Karpas-422 (cell line): ENCODE data around the gene TBL2. TPM values are rescaled to one million over a fixed set of nuclear protein-coding genes. Genes with fewer than 3 reads are reported as not detected.
"Not testable (repeated sequence)": the region's sequence is repeated elsewhere in the genome, so short reads cannot be mapped to it uniquely, and the experiment has no call there.

Experiments
- DNase-seq: peaks from one replicate; pipeline ENCODE4 v3.0.0-alpha.2; 2015
- H2AFZ ChIP-seq: fragments of 200-600 bp; sonication (generic); 2 replicates; pipeline ENCODE4 v1.6.1; 2014; ENCODE audit warnings: antibody characterized with exemption, low read length, mixed read lengths
- H3K27ac ChIP-seq: fragments of 200-600 bp; sonication (generic); 2 replicates; pipeline ENCODE4 v1.5.1; 2014; ENCODE audit warnings: mild to moderate bottlenecking, low read length, moderate library complexity
- H3K27me3 ChIP-seq: fragments of 200-600 bp; sonication (generic); 2 replicates; pipeline ENCODE4 v1.6.1; 2014; ENCODE audit warnings: low read length, mixed read lengths
- H3K36me3 ChIP-seq: fragments of 200-600 bp; sonication (generic); 2 replicates; pipeline ENCODE4 v1.6.1; 2014; ENCODE audit warnings: low read length, mixed read lengths; ENCODE audit not compliant: insufficient read depth
- H3K4me1 ChIP-seq: fragments of 200-600 bp; sonication (generic); 2 replicates; pipeline ENCODE4 v1.6.1; 2014; ENCODE audit warnings: mild to moderate bottlenecking, low read length, mixed read lengths
- H3K4me2 ChIP-seq: fragments of 200-600 bp; sonication (generic); 2 replicates; pipeline ENCODE4 v1.6.1; 2014; ENCODE audit warnings: low read length, low read depth, mild to moderate bottlenecking; ENCODE audit not compliant: poor library complexity, severe bottlenecking
- H3K4me3 ChIP-seq: fragments of 200-600 bp; sonication (generic); 2 replicates; pipeline ENCODE4 v1.5.1; 2014; ENCODE audit warnings: mild to moderate bottlenecking, antibody characterized with exemption, low read length, mixed read lengths
- H3K79me2 ChIP-seq: fragments of 200-600 bp; sonication (generic); 2 replicates; pipeline ENCODE4 v1.6.1; 2014; ENCODE audit warnings: mild to moderate bottlenecking, low read length, mixed read lengths
- H3K9ac ChIP-seq: fragments of 200-600 bp; sonication (generic); 2 replicates; pipeline ENCODE4 v1.6.0; 2014; ENCODE audit warnings: low read length
- H3K9me2 ChIP-seq: fragments of 200-600 bp; sonication (generic), shearing (Covaris generic); replicated peaks from 2 replicates; pipeline ENCODE4 v1.6.0; 2014; ENCODE audit warnings: mild to moderate bottlenecking, low read length, moderate library complexity; ENCODE audit not compliant: insufficient read depth
- H3K9me3 ChIP-seq: fragments of 300-700, 200-600 bp; sonication (generic); 2 replicates; pipeline ENCODE4 v1.6.1; 2014; ENCODE audit warnings: low read length, mixed read lengths
- H4K20me1 ChIP-seq: fragments of 200-600 bp; sonication (generic); 2 replicates; pipeline ENCODE4 v1.6.1; 2014; ENCODE audit warnings: mild to moderate bottlenecking, antibody characterized with exemption, low read length, low read depth; ENCODE audit not compliant: insufficient read depth
- total RNA-seq: library from RNA; depleted of rRNA; stranded (reverse); fragments of >200 nt; shearing (Covaris generic); gene quantifications from 2 replicates; pipeline ENCODE4 v1.2.3, GENCODE V29; 2014; ENCODE audit warnings: low replicate concordance

The TBL2 gene
- total RNA-seq, 1 experiment from 2014 or later, result 27.5 TPM

DNA sequence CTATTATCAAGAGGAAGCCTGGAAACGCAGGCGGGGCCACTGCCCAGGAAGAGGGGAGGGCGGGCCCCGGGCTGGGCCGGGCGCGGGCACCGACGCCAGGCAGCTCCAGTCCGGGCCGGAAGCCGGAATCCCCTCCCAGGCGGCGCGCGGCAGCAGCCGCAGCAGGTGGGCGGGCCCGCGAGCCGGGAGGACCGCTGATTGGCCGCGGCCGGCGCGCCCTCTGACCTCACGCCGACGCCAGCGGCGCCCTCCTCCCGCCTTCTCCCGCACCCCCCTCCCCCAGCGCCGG, 21.3 kb downstream of the TBL2 start:
- H4K20me1 ChIP-seq, result peaks cover 18% of the 10 kb centered on the region
- H3K9ac ChIP-seq, result peak overlapping the region; percentile 100
- peak overlapping the region; percentile 85 for H3K4me3 ChIP-seq
- H3K4me1 ChIP-seq, result peaks cover 35% of the 10 kb centered on the region
- H3K79me2 ChIP-seq, result peaks cover 48% of the 10 kb centered on the region
- H3K4me2 ChIP-seq, result peak overlapping the region; percentile 82
- DNase-seq, result peak; percentile 96
- no peaks in the 10 kb centered on the region for H3K9me3 ChIP-seq
- no peak overlapping the region for H2AFZ ChIP-seq
- H3K36me3 ChIP-seq, result peaks cover 18% of the 10 kb centered on the region; the same call in 1 of the 2 replicates
- no peaks in the 10 kb centered on the region for H3K27me3 ChIP-seq
- peak overlapping the region; percentile 83 for H3K27ac ChIP-seq
- no peaks in the 10 kb centered on the region for H3K9me2 ChIP-seq

DNA sequence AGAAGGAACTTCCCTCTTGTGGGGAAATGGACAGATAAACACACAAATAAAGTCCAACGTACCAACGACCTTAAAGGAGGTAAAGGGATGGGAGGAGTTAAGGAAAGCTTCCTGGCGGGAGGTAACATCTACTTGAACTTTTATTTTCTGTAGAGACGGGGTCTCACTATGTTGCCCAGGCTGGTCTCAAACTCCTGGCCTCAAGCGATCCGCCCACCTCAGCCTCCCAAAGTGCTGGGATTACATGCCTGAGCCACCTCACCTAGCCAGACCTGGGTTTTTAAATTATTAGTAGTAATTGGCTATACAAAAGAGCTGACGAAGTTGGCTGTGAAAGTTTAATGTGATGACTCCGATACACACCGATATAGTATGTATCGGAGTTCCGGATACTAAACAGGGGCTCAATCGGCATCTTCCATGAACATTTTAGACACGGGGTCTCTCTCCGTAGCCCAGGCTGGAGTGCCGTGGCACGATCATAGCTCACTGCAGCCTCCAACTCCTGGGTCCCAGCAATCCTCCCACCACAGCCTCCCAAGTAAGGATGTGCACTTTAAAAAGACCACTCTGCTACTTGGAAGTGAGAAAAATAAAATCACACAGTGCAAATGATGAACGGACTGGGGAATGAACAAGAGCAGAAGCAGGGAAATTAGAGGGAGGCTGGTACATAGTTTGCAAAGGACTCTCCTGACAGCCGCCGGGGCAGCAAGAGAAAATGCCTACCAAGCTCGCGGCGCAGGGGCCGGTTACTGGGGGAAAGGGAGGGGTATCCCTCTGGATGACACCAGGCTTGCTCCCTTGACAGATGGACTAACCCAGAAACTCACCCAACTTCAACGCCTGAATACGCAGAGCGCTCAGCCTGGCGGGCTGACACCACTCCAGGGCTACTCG, 21.9 kb downstream of the TBL2 start:
- Histone ChIP-seq H4K20me1 (peaks cover 18% of the 10 kb centered on the region), H3K27ac (no peak overlapping the region), H3K4me2 (peak overlapping the region; percentile 82), H3K9me2 (no peaks in the 10 kb centered on the region), H3K79me2 (peaks cover 49% of the 10 kb centered on the region), H3K27me3 (no peaks in the 10 kb centered on the region), H3K4me3 (peak overlapping the region; percentile 85), H3K4me1 (peaks cover 29% of the 10 kb centered on the region), H3K9ac (peak overlapping the region; percentile 100), H3K9me3 (no peaks in the 10 kb centered on the region), H2AFZ (no peak overlapping the region), H3K36me3 (peaks cover 20% of the 10 kb centered on the region; the same call in 1 of the 2 replicates)
- DNase-seq, result no peak

DNA sequence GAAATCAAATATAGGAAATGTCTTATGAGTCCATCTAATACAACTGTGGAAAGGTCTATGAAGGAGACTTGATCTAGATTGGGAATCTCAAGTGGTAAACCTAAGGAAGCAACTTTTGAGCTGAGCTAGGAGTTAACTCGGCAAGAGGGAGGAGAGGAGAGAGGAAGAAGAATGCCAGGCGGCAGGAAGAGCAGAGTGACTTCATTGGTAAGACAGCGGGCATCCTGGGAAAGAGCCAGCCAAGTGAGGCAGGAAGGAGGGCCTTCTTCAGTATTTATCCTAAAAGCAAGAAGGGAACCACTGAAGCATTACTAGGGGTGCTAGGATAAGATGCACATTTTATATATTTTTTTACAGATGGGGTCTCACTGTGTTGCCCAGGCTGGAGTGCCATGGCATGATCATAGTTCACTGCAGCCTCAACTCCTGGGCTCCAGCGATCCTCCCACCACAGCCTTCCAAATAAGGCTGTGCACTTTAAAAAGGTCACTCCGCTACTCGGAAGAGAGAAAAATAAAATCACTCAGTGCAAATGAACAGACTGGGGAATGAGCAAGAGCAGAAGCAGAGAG, 22.9 kb downstream of the TBL2 start:
- Histone ChIP-seq H3K4me1 (peaks cover 28% of the 10 kb centered on the region), H3K9ac (peak overlapping the region; percentile 100), H3K36me3 (peaks cover 25% of the 10 kb centered on the region; the same call in 1 of the 2 replicates), H3K27me3 (no peaks in the 10 kb centered on the region), H3K9me3 (no peaks in the 10 kb centered on the region), H4K20me1 (peaks cover 18% of the 10 kb centered on the region), H3K79me2 (peaks cover 56% of the 10 kb centered on the region), H3K27ac (no peak overlapping the region), H3K4me3 (peak overlapping the region; percentile 85), H2AFZ (no peak overlapping the region), H3K9me2 (no peaks in the 10 kb centered on the region), H3K4me2 (peak overlapping the region; percentile 82)
- DNase-seq, result no peak

DNA sequence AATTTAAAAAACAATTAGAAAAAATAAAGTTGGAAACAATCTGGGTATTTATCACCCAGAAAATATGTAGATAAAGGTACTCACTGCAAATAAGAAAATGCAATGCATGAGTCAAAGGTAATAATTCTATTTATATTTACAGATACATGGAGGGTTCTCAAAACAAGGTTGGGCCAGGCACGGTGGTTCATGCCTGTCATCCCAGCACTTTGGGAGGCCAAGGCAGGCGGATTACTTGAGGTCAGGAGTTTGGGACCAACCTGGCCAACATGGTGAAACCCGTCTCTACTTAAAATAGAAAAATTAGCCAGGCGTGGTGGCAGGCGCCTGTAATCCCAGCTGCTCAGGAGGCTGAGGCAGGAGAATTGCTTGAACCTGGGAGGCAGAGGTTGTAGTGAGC, 28.3 kb downstream of the TBL2 start:
- H3K9me3 ChIP-seq, H3K9ac ChIP-seq, H3K4me3 ChIP-seq, H3K4me1 ChIP-seq, H3K4me2 ChIP-seq, H3K9me2 ChIP-seq, H3K27ac ChIP-seq, H3K27me3 ChIP-seq, DNase-seq, H2AFZ ChIP-seq: not testable (repeated sequence)
- H3K79me2 ChIP-seq, result peaks cover 84% of the 10 kb centered on the region
- H4K20me1 ChIP-seq, result peaks cover 11% of the 10 kb centered on the region; the same call in 1 of the 2 replicates
- peaks cover 30% of the 10 kb centered on the region; the same call in 1 of the 2 replicates for H3K36me3 ChIP-seq

DNA sequence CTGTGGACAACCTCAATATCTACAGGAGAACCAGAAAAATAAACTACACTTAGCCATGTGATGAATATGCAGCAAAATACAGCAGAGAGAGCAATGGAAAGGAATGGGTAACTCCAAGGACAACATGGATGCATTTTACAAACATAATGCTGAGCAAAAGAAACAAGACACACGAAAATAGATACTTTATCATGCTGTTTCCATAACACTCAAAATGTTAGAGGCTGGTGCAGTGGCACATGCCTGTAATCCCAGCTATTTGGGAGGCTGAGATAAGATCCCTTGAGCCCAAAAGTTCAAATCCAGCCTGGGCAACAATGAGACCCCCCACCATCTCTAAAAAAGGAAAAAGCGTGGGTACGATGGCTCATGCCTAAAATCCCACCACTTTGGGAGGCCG, 29.2 kb downstream of the TBL2 start:
- DNase-seq, result no peak
- peaks cover 16% of the 10 kb centered on the region; the same call in 1 of the 2 replicates for H4K20me1 ChIP-seq
- peaks cover 22% of the 10 kb centered on the region; the same call in 1 of the 2 replicates for H3K36me3 ChIP-seq
- no peak overlapping the region for H3K4me3 ChIP-seq
- H3K4me2 ChIP-seq, result no peak overlapping the region
- H3K9me3 ChIP-seq, result no peaks in the 10 kb centered on the region
- H3K9me2 ChIP-seq, result no peaks in the 10 kb centered on the region
- no peak overlapping the region for H2AFZ ChIP-seq
- H3K4me1 ChIP-seq, result no peaks in the 10 kb centered on the region
- no peaks in the 10 kb centered on the region for H3K27me3 ChIP-seq
- peaks cover 82% of the 10 kb centered on the region for H3K79me2 ChIP-seq
- H3K27ac ChIP-seq, result no peak overlapping the region
- no peak overlapping the region for H3K9ac ChIP-seq

DNA sequence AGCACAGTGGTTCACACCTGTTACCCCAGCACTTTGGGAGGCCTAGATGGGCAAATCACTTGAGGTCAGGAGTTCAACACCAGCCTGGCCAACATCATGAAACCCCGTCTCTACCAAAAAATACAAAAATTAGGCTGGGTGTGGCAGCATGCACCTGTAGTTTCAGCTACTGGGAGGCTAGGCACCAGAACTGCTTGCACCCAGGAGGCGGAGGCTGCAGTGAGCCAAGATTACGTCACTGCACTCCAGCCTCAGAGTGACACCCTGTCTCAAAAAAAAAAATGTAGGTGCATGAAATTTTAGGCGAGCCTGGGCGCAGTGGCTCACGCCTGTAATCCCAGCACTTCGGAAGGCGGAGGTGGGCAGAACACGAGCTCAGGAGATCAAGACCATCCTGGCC, 30.5 kb downstream of the TBL2 start:
- DNase-seq, result no peak
- no peaks in the 10 kb centered on the region for H3K9me2 ChIP-seq
- peaks cover 16% of the 10 kb centered on the region; the same call in 1 of the 2 replicates for H4K20me1 ChIP-seq
- peaks cover 79% of the 10 kb centered on the region for H3K79me2 ChIP-seq
- no peak overlapping the region for H2AFZ ChIP-seq
- no peak overlapping the region for H3K4me2 ChIP-seq
- H3K27ac ChIP-seq, result no peak overlapping the region
- peaks cover 28% of the 10 kb centered on the region; the same call in 1 of the 2 replicates for H3K36me3 ChIP-seq
- no peaks in the 10 kb centered on the region for H3K27me3 ChIP-seq
- no peak overlapping the region for H3K9ac ChIP-seq
- no peaks in the 10 kb centered on the region for H3K4me1 ChIP-seq
- no peak overlapping the region for H3K4me3 ChIP-seq
- no peaks in the 10 kb centered on the region for H3K9me3 ChIP-seq

DNA sequence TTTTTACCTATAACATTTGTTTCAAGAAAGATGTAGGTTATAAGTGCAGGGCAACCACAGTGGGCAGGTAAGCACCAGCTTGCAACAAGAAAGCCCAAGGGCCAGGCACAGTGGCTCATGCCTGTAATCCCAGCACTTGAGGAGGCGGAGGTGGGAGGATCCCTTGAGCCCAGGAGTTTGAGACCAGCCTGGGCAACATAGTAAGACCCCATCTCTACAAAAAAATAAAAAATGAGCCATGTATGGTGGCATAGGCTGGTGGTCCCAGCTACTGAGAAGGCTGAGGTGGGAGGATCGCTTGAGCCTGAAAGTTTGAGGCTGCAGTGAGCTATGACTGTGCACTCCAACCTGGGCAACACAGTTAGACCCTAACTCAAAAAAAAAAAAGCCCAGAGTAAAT, 33.7 kb downstream of the TBL2 start:
- no peak overlapping the region for H3K4me2 ChIP-seq
- no peaks in the 10 kb centered on the region for H3K27me3 ChIP-seq
- H3K9me2 ChIP-seq, result no peaks in the 10 kb centered on the region
- H3K9me3 ChIP-seq, result no peaks in the 10 kb centered on the region
- H3K27ac ChIP-seq, result no peak overlapping the region
- no peak overlapping the region for H3K9ac ChIP-seq
- H3K36me3 ChIP-seq, result peaks cover 31% of the 10 kb centered on the region; the same call in 1 of the 2 replicates
- H2AFZ ChIP-seq, result no peak overlapping the region
- peaks cover 16% of the 10 kb centered on the region; the same call in 1 of the 2 replicates for H4K20me1 ChIP-seq
- peaks cover 60% of the 10 kb centered on the region for H3K79me2 ChIP-seq
- no peak for DNase-seq
- H3K4me3 ChIP-seq, result no peak overlapping the region
- H3K4me1 ChIP-seq, result no peaks in the 10 kb centered on the region

DNA sequence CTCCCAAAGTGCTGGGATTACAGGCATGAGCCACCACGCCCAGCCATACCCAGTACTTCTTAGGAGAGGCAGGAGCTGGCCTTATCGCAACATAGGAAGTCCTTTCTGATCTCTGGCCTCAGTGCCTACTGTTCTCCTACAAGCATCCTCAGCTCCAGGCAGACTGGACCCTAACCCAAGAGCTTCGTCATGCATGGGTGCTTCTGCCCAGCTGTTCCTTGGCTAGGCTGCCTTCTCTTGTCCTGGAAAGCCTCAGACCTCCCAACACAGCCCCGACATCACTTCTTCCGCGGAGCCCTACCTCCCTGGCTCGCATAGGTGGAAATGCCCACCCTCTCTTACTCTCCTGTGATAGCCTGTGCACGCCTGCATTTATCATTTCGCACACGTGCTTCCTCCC, 36.7 kb downstream of the TBL2 start:
- Histone ChIP-seq H3K4me1 (no peaks in the 10 kb centered on the region), H2AFZ (no peak overlapping the region), H3K79me2 (peaks cover 33% of the 10 kb centered on the region), H4K20me1 (0 out of 2 replicates have a peak, but pooled peaks cover 6% of the 10 kb centered on the region), H3K27ac (no peak overlapping the region), H3K9me2 (no peaks in the 10 kb centered on the region), H3K4me3 (no peak overlapping the region), H3K36me3 (peaks cover 31% of the 10 kb centered on the region; the same call in 1 of the 2 replicates), H3K9me3 (no peaks in the 10 kb centered on the region), H3K4me2 (no peak overlapping the region), H3K27me3 (no peaks in the 10 kb centered on the region), H3K9ac (no peak overlapping the region)
- DNase-seq, result no peak
